C4-2B (cell line): ENCODE measurements around the gene ACOXL.

Experiments used
- CTCF ChIP-seq: fragments of 450-650 bp; conservative IDR thresholded peaks from 2 replicates; pipeline ENCODE4 v1.5.1; 2017; ENCODE audit warnings: mild to moderate bottlenecking
- ZFX ChIP-seq: fragments of 450-650 bp; IDR thresholded peaks from 2 replicates; pipeline ENCODE4 v1.6.1; 2017

- no peak for TF ChIP-seq CTCF
- TF ChIP-seq ZFX, result no peak
Measured at GRCh38 chr2:110885256-110885655, 152.9 kb downstream of the ACOXL start.
